Stimulated activated naive CD8-positive, alpha-beta T cell treated with anti-CD3 and anti-CD28 coated beads, Interleukin-15, Interleukin-2, amounts not matched to agents 100 ng/mL and 50 ng/mL, for 24 hours (primary cell): ENCODE data around the gene CDC42BPA.
"Not testable (repeated sequence)": the region's sequence is repeated elsewhere in the genome, so short reads cannot be mapped to it uniquely, and the experiment has no call there.

Source experiments
- H3K27ac Mint-ChIP-seq: one replicate; pipeline ENCODE4 v1.8.0; 2021; ENCODE audit warnings: mild to moderate bottlenecking, mixed read lengths
- H3K27me3 Mint-ChIP-seq: one replicate; pipeline ENCODE4 v1.8.0; 2021; ENCODE audit warnings: mixed read lengths
- H3K36me3 Mint-ChIP-seq: one replicate; pipeline ENCODE4 v1.8.0; 2021; ENCODE audit warnings: low read depth, mixed read lengths
- H3K4me1 Mint-ChIP-seq: one replicate; pipeline ENCODE4 v1.8.0; 2021; ENCODE audit warnings: low read depth, mixed read lengths
- H3K4me3 Mint-ChIP-seq: one replicate; pipeline ENCODE4 v1.8.0; 2021; ENCODE audit warnings: mild to moderate bottlenecking, mixed read lengths
- H3K9me3 Mint-ChIP-seq: one replicate; pipeline ENCODE4 v1.8.0; 2021; ENCODE audit warnings: mixed read lengths

CDC42BPA gene

GRCh38 chr1:227263869-227264268 lies 54.4 kb downstream of the CDC42BPA start:
- no peaks in the 10 kb centered on the region for H3K9me3 Mint-ChIP-seq
- H3K36me3 Mint-ChIP-seq, result no peaks in the 10 kb centered on the region
- no peaks in the 10 kb centered on the region for H3K4me1 Mint-ChIP-seq
- no peak overlapping the region for H3K27ac Mint-ChIP-seq
- H3K27me3 Mint-ChIP-seq, result peaks cover 12% of the 10 kb centered on the region
- no peak overlapping the region for H3K4me3 Mint-ChIP-seq

- no peak overlapping the region for H3K4me3 Mint-ChIP-seq
- H3K27me3 Mint-ChIP-seq, result peaks cover 7% of the 10 kb centered on the region
- no peaks in the 10 kb centered on the region for H3K9me3 Mint-ChIP-seq
- no peaks in the 10 kb centered on the region for H3K4me1 Mint-ChIP-seq
- H3K36me3 Mint-ChIP-seq, result no peaks in the 10 kb centered on the region
- no peak overlapping the region for H3K27ac Mint-ChIP-seq
These were observed 56.8 kb downstream of the CDC42BPA start for GRCh38 chr1:227261501-227261900.

DNA sequence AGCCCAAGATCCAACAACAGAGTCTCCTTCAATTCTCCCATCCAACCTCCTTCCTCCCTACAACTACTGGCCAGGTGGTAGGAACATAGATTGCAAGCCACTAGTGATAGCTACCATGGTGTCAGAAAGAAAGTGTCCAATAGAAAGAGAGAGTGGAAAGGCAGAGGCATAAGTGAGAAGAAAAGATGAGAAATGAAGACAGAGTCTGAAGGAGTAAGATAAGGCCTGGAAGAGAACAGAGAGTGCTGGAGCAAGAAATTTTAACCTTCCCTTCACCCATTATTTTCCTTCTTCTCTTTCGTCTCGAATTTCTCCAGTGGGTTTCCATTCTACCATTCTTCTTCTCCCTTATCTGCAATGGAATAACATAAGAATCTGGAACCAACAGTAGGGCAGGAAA lies 57.9 kb downstream of the CDC42BPA start:
- Mint-ChIP-seq H3K4me1 (no peaks in the 10 kb centered on the region), H3K4me3 (no peak overlapping the region), H3K36me3 (no peaks in the 10 kb centered on the region), H3K27ac (no peak overlapping the region), H3K27me3 (peaks cover 9% of the 10 kb centered on the region), H3K9me3 (no peaks in the 10 kb centered on the region)

DNA sequence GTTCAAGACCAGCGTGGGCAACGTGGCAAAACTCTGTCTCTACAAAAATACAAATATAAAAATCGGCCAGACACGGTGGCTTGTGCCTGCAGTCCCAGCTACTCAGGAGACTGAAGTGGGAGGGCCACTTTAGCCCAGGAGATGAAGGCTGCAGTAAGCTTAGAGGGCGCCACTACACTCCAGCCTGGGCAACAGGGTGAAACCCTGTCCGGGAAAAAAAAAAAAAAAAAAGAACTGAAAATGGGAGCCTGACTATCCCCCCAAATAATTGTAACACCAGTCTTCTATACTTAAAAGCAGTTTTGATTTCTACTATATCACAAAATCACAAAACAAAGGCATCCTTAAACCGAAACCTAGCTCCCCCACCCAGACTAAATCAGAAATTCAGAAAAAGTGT lies 60.3 kb downstream of the CDC42BPA start:
- Mint-ChIP-seq H3K27me3 (peaks cover 18% of the 10 kb centered on the region), H3K4me3 (no peak overlapping the region), H3K27ac (no peak overlapping the region), H3K4me1 (no peaks in the 10 kb centered on the region), H3K36me3 (no peaks in the 10 kb centered on the region), H3K9me3 (no peaks in the 10 kb centered on the region)

GRCh38 chr1:227255086-227255732 lies 63.1 kb downstream of the CDC42BPA start:
- no peaks in the 10 kb centered on the region for H3K9me3 Mint-ChIP-seq
- peaks cover 28% of the 10 kb centered on the region for H3K27me3 Mint-ChIP-seq
- no peak overlapping the region for H3K27ac Mint-ChIP-seq
- H3K4me1 Mint-ChIP-seq, result no peaks in the 10 kb centered on the region
- no peaks in the 10 kb centered on the region for H3K36me3 Mint-ChIP-seq
- H3K4me3 Mint-ChIP-seq, result no peak overlapping the region

DNA sequence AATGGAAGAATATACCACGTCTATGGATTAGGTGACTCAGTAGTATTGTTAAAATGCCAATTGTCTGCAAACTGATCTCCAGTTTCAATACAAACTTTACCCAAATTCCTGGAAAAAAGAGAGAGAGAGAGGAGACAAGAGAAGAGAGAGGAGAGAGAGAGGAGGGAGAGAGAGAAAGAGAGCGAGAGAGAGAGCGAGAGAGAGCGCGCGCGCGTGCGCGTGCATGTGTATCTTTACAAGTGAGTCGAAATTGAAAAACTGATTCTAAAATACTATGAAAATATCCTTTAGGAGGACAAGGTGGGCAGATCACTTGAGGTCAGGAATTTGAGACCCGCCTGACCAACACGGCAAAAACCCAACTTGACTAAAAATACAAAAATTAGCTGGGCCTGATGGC lies 65.2 kb downstream of the CDC42BPA start:
- H3K9me3 Mint-ChIP-seq, result peaks cover 2% of the 10 kb centered on the region
- H3K27ac Mint-ChIP-seq, result no peak overlapping the region
- no peaks in the 10 kb centered on the region for H3K4me1 Mint-ChIP-seq
- H3K27me3 Mint-ChIP-seq, result peaks cover 31% of the 10 kb centered on the region
- no peak overlapping the region for H3K4me3 Mint-ChIP-seq
- H3K36me3 Mint-ChIP-seq, result no peaks in the 10 kb centered on the region

DNA sequence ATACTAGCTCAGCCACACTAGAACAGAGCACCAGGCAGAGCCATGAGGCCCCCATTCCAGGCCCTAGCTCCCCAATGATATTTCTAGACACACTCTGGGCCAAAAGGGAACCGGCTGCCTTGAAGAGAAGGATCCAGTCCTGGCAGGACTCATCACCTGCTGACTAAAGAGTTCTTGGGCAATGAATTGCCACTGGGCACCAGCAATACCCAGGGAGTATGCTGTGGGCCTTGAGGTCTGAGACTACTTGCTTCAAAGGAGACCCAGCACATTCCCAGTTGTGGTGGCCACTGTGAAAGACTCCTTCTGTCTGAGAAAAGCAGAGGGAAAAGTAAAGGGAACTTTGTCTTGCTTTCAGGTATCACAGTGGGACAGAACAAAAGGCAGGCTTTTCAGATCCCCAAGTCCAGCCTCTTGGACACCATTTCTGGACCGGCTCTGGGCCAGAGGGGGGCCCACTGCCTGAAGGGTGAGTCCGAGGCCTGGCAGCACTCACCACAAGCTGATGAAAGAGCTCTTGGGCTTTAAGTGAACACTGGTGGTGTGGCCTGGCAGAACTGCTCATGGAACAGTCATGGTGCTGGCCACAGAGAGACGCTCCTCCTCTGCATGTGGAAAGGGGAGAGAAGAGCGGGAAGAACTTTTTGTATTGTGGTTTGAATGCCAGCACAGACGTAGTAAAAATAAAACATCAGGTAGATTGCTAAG lies 72.5 kb downstream of the CDC42BPA start:
- Mint-ChIP-seq H3K27ac (no peak overlapping the region), H3K4me3 (no peak overlapping the region), H3K9me3 (peaks cover 6% of the 10 kb centered on the region), H3K4me1 (no peaks in the 10 kb centered on the region), H3K36me3 (no peaks in the 10 kb centered on the region), H3K27me3 (peaks cover 17% of the 10 kb centered on the region)

DNA sequence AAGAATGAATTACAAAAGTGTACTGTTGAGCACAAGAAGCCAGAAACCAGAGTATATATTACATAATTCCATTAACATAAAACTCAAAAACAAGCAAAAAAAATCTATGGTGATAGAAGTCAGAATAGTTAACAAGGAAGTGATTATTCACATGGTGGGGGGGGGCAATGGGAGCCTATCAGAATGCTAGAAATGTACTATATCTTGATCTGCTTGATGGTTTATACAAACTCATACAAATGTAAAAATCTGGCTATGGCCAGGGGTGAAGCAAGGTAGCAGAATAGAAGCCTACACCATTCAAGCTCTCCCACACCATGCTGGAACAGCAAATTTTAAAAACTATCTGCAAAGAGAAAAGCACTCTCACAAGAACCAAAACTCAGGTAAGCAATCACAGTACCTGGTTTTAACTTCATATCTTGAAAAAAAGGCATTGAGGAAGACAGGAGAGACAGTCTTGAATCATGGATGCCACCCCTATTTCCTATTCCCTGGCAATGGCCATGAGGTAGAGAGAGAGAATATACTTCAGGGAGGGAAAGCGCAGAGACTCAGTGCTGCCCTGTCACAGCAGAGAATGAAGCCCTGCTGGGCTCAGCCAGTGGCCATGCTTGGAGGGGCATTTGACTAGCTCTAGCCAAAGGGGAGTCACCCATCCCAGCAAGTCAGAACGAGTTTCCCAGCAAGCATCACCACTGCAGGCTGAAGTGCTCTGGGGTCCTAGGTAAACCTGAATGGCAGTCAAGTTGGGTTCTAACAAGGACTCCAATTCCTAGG lies 73.8 kb downstream of the CDC42BPA start:
- peaks cover 25% of the 10 kb centered on the region for H3K27me3 Mint-ChIP-seq
- H3K9me3 Mint-ChIP-seq, result peaks cover 6% of the 10 kb centered on the region
- H3K4me3 Mint-ChIP-seq, result no peak overlapping the region
- no peaks in the 10 kb centered on the region for H3K4me1 Mint-ChIP-seq
- H3K27ac Mint-ChIP-seq, result no peak overlapping the region
- no peaks in the 10 kb centered on the region for H3K36me3 Mint-ChIP-seq

- H3K9me3 Mint-ChIP-seq, result peaks cover 3% of the 10 kb centered on the region
- no peak overlapping the region for H3K4me3 Mint-ChIP-seq
- no peak overlapping the region for H3K27ac Mint-ChIP-seq
These were observed 75.2 kb downstream of the CDC42BPA start for GRCh38 chr1:227242811-227243682.

GRCh38 chr1:227240983-227241382 lies 77.3 kb downstream of the CDC42BPA start:
- H3K36me3 Mint-ChIP-seq, result no peaks in the 10 kb centered on the region
- H3K27ac Mint-ChIP-seq, result no peak overlapping the region
- peaks cover 27% of the 10 kb centered on the region for H3K27me3 Mint-ChIP-seq
- no peaks in the 10 kb centered on the region for H3K4me1 Mint-ChIP-seq
- no peak overlapping the region for H3K4me3 Mint-ChIP-seq
- no peaks in the 10 kb centered on the region for H3K9me3 Mint-ChIP-seq

More at GRCh38 chr1:227242811-227243682, 75.2 kb downstream of the CDC42BPA start:
- Mint-ChIP-seq H3K27me3 (peaks cover 30% of the 10 kb centered on the region), H3K4me1 (no peaks in the 10 kb centered on the region), H3K36me3 (no peaks in the 10 kb centered on the region)

- Mint-ChIP-seq H3K4me3 (no peak overlapping the region), H3K9me3 (no peaks in the 10 kb centered on the region), H3K27ac (no peak overlapping the region), H3K27me3 (peaks cover 22% of the 10 kb centered on the region), H3K36me3 (no peaks in the 10 kb centered on the region), H3K4me1 (no peaks in the 10 kb centered on the region)
These were observed 83.3 kb downstream of the CDC42BPA start for GRCh38 chr1:227234998-227235405.

GRCh38 chr1:227231128-227231527 lies 87.2 kb downstream of the CDC42BPA start:
- H3K4me3 Mint-ChIP-seq, H3K9me3 Mint-ChIP-seq: not testable (repeated sequence)

DNA sequence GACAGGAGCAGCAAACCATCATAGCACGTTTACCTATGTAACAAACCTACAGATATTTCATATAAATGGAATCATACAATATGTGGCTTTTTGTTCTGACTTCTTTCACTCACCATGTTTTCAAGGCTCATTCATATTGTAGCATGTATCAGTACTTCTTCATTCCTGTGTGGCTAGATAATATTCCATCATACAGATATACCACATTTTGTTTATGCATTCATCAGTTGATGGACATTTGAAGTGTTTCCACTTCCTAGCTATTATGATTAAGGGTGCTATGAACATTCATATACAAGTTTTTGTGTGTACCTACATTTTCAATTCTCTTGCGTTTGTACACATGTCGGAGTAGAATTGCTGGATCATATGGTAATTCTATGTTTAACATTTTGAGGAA lies 90.1 kb downstream of the CDC42BPA start:
- no peak overlapping the region for H3K27ac Mint-ChIP-seq
- H3K27me3 Mint-ChIP-seq, result peaks cover 10% of the 10 kb centered on the region
- no peaks in the 10 kb centered on the region for H3K9me3 Mint-ChIP-seq
- H3K36me3 Mint-ChIP-seq, result no peaks in the 10 kb centered on the region
- H3K4me3 Mint-ChIP-seq, result no peak overlapping the region
- H3K4me1 Mint-ChIP-seq, result no peaks in the 10 kb centered on the region

More at GRCh38 chr1:227231128-227231527, 87.2 kb downstream of the CDC42BPA start:
- H3K4me1 Mint-ChIP-seq, H3K27me3 Mint-ChIP-seq, H3K36me3 Mint-ChIP-seq, H3K27ac Mint-ChIP-seq: not testable (repeated sequence)

DNA sequence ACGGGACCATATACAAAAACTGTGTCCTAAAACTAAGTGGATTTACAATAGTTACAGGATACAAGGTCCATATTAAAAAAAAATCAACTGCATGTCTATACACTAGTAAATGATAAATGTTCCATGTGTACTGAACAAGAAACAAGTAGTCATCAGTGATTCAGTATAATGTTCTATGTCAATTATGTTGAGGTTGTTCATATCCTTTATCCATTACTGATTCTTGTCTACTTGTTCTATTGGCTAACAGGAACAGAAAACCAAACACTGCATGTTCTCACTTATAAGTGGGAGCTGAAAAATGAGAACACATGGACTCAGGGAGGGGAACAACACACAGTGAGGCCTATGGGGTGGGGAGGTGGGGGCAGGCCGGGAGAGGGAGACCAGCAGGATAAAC lies 90.5 kb downstream of the CDC42BPA start:
- Mint-ChIP-seq H3K27me3 (peaks cover 15% of the 10 kb centered on the region), H3K9me3 (no peaks in the 10 kb centered on the region), H3K4me3 (no peak overlapping the region)

More for the DNA sequence above, 90.5 kb downstream of the CDC42BPA start:
- Mint-ChIP-seq H3K27ac (no peak overlapping the region), H3K4me1 (no peaks in the 10 kb centered on the region), H3K36me3 (no peaks in the 10 kb centered on the region)
